ENCODE data around the gene DHRS4L2. TPM values are rescaled to one million over a fixed set of nuclear protein-coding genes. Genes with fewer than 3 reads are reported as not detected.
"Not testable (repeated sequence)": the region's sequence is repeated elsewhere in the genome, so short reads cannot be mapped to it uniquely, and the experiment has no call there.

The DHRS4L2 gene
- total RNA-seq, 1 donor from 2014 or later = 17.1 TPM

GRCh38 chr14:24038686-24039085, 50.0 kb downstream of the DHRS4L2 start:
- Mint-ChIP-seq H3K27ac (ENCODE audit: unreplicated experiment) (no peak overlapping the region), H3K27me3 (ENCODE audit: low read depth) (peaks cover 23% of the 10 kb centered on the region), H3K4me3 (no peak overlapping the region), H3K9me3 (no peaks in the 10 kb centered on the region), H3K4me1 (peaks cover 7% of the 10 kb centered on the region), H3K36me3 (ENCODE audit: low read depth) (no peaks in the 10 kb centered on the region)
- TF ChIP-seq CTCF (conservative IDR thresholded peaks at IDR 0.05) = no peak
- DNase-seq (ENCODE audit: low read depth, low spot score) = no peak

GRCh38 chr14:24040692-24041091, 52.0 kb downstream of the DHRS4L2 start:
- Mint-ChIP-seq H3K4me3 (no peak overlapping the region), H3K27ac (ENCODE audit: unreplicated experiment) (no peak overlapping the region), H3K27me3 (ENCODE audit: low read depth) (peaks cover 21% of the 10 kb centered on the region), H3K36me3 (ENCODE audit: low read depth) (no peaks in the 10 kb centered on the region), H3K4me1 (peaks cover 7% of the 10 kb centered on the region), H3K9me3 (no peaks in the 10 kb centered on the region)
- TF ChIP-seq CTCF (conservative IDR thresholded peaks at IDR 0.05) = no peak
- no peak for DNase-seq (ENCODE audit: low read depth, low spot score)

DNA sequence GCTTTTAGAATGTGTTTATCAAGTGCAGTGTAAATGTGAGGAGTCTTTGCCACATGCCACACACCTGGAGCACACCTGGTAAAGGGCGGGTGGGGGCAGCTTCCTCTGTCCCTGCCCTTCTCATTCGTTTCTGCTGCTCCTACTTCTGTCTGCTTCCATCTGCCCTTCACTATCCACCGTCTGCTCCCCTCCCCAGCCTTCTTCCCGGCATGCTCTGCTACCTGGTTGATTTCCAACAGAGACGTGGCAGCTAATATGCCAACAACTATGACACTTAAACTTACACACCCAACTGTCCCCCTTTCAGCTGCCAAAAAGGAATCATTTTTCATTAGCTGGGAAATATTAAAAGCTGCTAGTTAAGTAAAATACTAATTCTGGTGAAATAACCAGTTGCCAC, 54.0 kb downstream of the DHRS4L2 start:
- no peaks in the 10 kb centered on the region for H3K36me3 Mint-ChIP-seq (ENCODE audit: low read depth)
- no peak overlapping the region for H3K27ac Mint-ChIP-seq (ENCODE audit: unreplicated experiment)
- H3K4me1 Mint-ChIP-seq = no peaks in the 10 kb centered on the region
- no peak for DNase-seq (ENCODE audit: low read depth, low spot score)
- no peak overlapping the region for H3K4me3 Mint-ChIP-seq
- TF ChIP-seq CTCF (conservative IDR thresholded peaks at IDR 0.05) = no peak
- H3K9me3 Mint-ChIP-seq = no peaks in the 10 kb centered on the region
- peaks cover 26% of the 10 kb centered on the region for H3K27me3 Mint-ChIP-seq (ENCODE audit: low read depth)

DNA sequence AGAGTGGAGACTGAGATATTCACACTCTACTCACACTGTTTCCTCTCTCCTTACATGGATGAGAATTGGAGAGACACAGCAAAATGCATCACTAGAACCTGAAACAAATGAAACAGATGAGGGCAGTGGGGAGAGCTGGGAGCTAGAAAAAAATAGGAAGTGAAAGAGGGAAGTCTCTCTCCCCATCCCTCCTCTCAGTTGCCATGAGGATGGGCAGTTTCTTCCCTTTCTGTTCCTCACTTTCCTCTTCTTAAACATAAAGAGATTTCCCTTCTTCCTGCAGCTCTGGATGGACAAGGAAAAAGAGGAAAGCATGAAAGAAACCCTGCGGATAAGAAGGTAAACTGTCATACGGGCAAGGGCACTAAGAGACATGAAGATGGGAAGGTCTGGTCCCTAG, 60.3 kb downstream of the DHRS4L2 start:
- H3K4me3 Mint-ChIP-seq; H3K27ac Mint-ChIP-seq (ENCODE audit: unreplicated experiment); H3K36me3 Mint-ChIP-seq (ENCODE audit: low read depth); DNase-seq (ENCODE audit: low read depth, low spot score); H3K9me3 Mint-ChIP-seq: not testable (repeated sequence)
- peaks cover 31% of the 10 kb centered on the region for H3K27me3 Mint-ChIP-seq (ENCODE audit: low read depth)
- H3K4me1 Mint-ChIP-seq = peaks cover 14% of the 10 kb centered on the region

GRCh38 chr14:24050753-24051152, 62.0 kb downstream of the DHRS4L2 start:
- peaks cover 14% of the 10 kb centered on the region for H3K4me1 Mint-ChIP-seq
- not testable (repeated sequence) for H3K36me3 Mint-ChIP-seq (ENCODE audit: low read depth); H3K9me3 Mint-ChIP-seq; H3K27ac Mint-ChIP-seq (ENCODE audit: unreplicated experiment); DNase-seq (ENCODE audit: low read depth, low spot score)
- H3K4me3 Mint-ChIP-seq = peak overlapping the region; percentile 71
- H3K27me3 Mint-ChIP-seq (ENCODE audit: low read depth) = peaks cover 25% of the 10 kb centered on the region

DNA sequence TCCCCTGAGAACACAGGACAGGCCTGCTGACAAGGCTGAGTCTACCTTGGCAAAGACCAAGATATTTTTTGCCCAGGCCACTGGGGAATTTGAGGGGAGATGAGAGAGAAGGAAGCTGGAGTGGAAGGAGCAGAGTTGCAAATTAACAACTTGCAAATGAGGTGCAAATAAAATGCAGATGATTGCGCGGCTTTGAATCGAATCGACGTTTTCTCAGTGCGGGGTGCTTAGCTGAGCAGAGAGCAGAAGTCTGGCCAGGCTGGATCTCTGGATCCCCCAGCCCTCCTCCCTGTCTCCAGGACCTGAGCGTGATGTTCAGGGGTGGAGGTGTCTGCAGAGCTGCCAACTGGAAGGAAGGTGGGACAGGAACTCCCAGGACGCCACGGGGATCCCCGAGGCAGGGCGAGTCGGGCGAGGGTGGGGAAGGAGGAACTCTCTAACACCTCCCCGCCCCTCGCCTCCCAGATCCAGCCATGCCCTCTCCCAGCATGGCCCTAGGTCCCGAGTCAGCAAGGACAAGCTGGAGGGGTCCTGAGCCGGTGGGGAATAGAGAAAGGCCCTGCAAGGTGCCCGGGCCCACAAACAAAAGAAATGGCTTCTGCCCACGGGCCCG, 62.6 kb downstream of the DHRS4L2 start:
- no peak for TF ChIP-seq CTCF (conservative IDR thresholded peaks at IDR 0.05)
- H3K36me3 Mint-ChIP-seq (ENCODE audit: low read depth) = no peaks in the 10 kb centered on the region
- H3K9me3 Mint-ChIP-seq = no peaks in the 10 kb centered on the region
- DNase-seq (ENCODE audit: low read depth, low spot score) = peak; percentile 6
- H3K27ac Mint-ChIP-seq (ENCODE audit: unreplicated experiment) = no peak overlapping the region
- H3K4me1 Mint-ChIP-seq = peaks cover 14% of the 10 kb centered on the region
- peak overlapping the region; percentile 71 for H3K4me3 Mint-ChIP-seq
- peaks cover 24% of the 10 kb centered on the region for H3K27me3 Mint-ChIP-seq (ENCODE audit: low read depth)
